Measurements from ENCODE around the gene PUS1. TPM values are rescaled to one million over a fixed set of nuclear protein-coding genes. Genes with fewer than 3 reads are reported as not detected.
"Not testable (repeated sequence)": the region's sequence is repeated elsewhere in the genome, so short reads cannot be mapped to it uniquely, and the experiment has no call there.

Gene PUS1
- total and polyA plus RNA-seq, 2 of the 8 experiments (the other 6 are each of a cell fraction or from before 2014, with no cell fraction given) = 48.1 to 81.2 TPM

DNA sequence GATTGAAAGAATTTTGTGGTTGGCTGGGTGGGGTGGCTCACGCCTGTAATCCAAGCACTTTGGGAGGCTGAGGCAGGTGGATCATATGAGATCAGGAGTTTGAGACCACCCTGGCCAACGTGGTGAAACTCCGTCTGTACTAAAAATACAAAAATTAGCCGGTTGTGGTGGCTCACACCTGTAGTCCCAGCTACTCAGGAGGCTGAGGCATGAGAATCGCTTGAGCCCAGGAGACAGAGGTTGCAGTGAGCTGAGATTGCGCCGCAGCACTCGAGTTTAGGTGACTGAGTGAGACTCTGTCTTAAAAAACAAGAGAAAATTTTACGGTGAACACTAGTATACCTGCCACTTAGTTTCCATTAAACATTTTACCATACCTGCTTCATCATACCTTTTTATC, 24.7 kb downstream of the PUS1 start:
- not testable (repeated sequence) for H3K9ac ChIP-seq (replicated peaks in 1 of 4; ENCODE audit: extremely low read depth in 1 of 4, low read depth in 3 of 4, low read length in 3 of 4); H2AFZ ChIP-seq (ENCODE audit: low read length); H3K23ac ChIP-seq (ENCODE audit: insufficient read length); H2BK5ac ChIP-seq (ENCODE audit: low read depth, low read length); H4K5ac ChIP-seq (ENCODE audit: insufficient read length, low read depth, low read length); H3K4me2 ChIP-seq (ENCODE audit: insufficient read depth in 1 of 2, low read depth in 2 of 2, low read length in 2 of 2); H4K8ac ChIP-seq (ENCODE audit: extremely low read depth, insufficient read depth, low read length); H3K27ac ChIP-seq (ENCODE audit: low read depth, low read length); H3K14ac ChIP-seq (ENCODE audit: insufficient read length); H2BK15ac ChIP-seq (ENCODE audit: low read length); H2BK20ac ChIP-seq (ENCODE audit: low read length); H3K56ac ChIP-seq (replicated peaks; ENCODE audit: insufficient read length, low read depth, low read length); H2AK5ac ChIP-seq (ENCODE audit: low read depth, low read length); H3K36me3 ChIP-seq (ENCODE audit: control insufficient read depth in 2 of 4, insufficient read depth in 4 of 4, low read length in 3 of 4); H3K79me1 ChIP-seq (ENCODE audit: low read depth, low read length); H4K91ac ChIP-seq (replicated peaks; ENCODE audit: insufficient read length, low read length); H3K4ac ChIP-seq (replicated peaks; ENCODE audit: insufficient read length, low read depth, low read length); H3K9me3 ChIP-seq (ENCODE audit: insufficient read depth in 2 of 2, low read depth in 1 of 2, low read length in 1 of 2); H3K4me3 ChIP-seq (ENCODE audit: extremely low read depth in 1 of 4, insufficient read depth in 2 of 4, low read depth in 3 of 4, low read length in 4 of 4); DNase-seq (ENCODE audit: low read depth in 1 of 2, low spot score in 2 of 2); H3K18ac ChIP-seq (ENCODE audit: extremely low read depth, low read length); H3K27me3 ChIP-seq (replicated peaks in 1 of 4; ENCODE audit: control insufficient read depth in 3 of 4, extremely low read depth in 1 of 4, insufficient read depth in 3 of 4, low read length in 3 of 4); FAIRE-seq; H2BK12ac ChIP-seq (ENCODE audit: low read depth, low read length); H2BK120ac ChIP-seq (replicated peaks; ENCODE audit: low read depth, low read length); H3K23me2 ChIP-seq (ENCODE audit: low read depth, low read length); H3K4me1 ChIP-seq (replicated peaks in 1 of 4; ENCODE audit: control insufficient read depth in 3 of 4, insufficient read depth in 4 of 4, low read length in 3 of 4)
- POLR2A ChIA-PET (ENCODE audit: partially characterized antibody) = interaction anchor here (1.7 to 1.8 kb wide), 2 partner anchors 12 to 30 kb away, joined by 4 to 5 read pairs; no protein-coding TSS in a partner anchor
- H3K79me2 ChIP-seq (ENCODE audit: control insufficient read depth in 1 of 2, insufficient read depth in 2 of 2, low read length in 2 of 2) = peaks cover 12 to 81% of the 10 kb centered on the region in 2 experiments; a peak in 3 of 4 replicates
- WGBS, 2 experiments (ENCODE audit: extremely low coverage in 1 of 2, insufficient coverage in 1 of 2, insufficient read length in 1 of 2, insufficient replicate concordance in 2 of 2, low coverage in 1 of 2, low lambda C conversion rate in 2 of 2, missing lambda C conversion rate in 1 of 2) = 93% methylated on average over 9 of the region's 9 CpGs; no CpG with 5 or more reads in 1 of the 2 experiments
- CTCF ChIA-PET (ENCODE audit: partially characterized antibody) = interaction anchor here (1.6 kb wide), 1 partner anchor 48 kb away, joined by 7 read pairs; no protein-coding TSS in a partner anchor
- peaks cover 2 to 10% of the 10 kb centered on the region in 2 experiments for H4K20me1 ChIP-seq (replicated peaks in 1 of 2; ENCODE audit: control insufficient read depth in 1 of 2, insufficient read depth in 2 of 2, low read length in 2 of 2)

DNA sequence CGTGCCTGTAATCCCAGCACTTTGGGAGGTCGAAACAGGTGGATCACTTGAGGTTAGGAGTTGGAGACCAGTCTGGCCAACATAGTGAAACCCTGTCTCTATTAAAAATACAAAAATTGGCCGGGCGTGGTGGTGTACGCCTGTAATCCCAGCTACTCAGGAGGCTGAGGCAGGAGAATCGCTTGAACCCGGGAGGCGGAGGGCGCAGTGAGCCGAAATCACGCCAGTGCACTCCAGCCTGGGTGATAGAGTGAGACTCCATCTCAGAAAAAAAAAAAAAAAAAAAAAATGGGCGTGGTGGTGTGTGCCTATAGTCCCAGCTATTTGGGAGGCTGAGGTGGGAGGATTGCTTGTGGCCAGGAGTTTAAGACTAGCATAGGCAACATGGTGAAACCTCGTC, 25.4 kb downstream of the PUS1 start:
- H3K4me3 ChIP-seq (ENCODE audit: extremely low read depth in 1 of 4, insufficient read depth in 2 of 4, low read depth in 3 of 4, low read length in 4 of 4); H2BK12ac ChIP-seq (ENCODE audit: low read depth, low read length); H3K18ac ChIP-seq (ENCODE audit: extremely low read depth, low read length); H2BK20ac ChIP-seq (ENCODE audit: low read length); H2BK120ac ChIP-seq (replicated peaks; ENCODE audit: low read depth, low read length); H2BK5ac ChIP-seq (ENCODE audit: low read depth, low read length); H3K4ac ChIP-seq (replicated peaks; ENCODE audit: insufficient read length, low read depth, low read length); H4K5ac ChIP-seq (ENCODE audit: insufficient read length, low read depth, low read length); H4K8ac ChIP-seq (ENCODE audit: extremely low read depth, insufficient read depth, low read length); H3K27me3 ChIP-seq (replicated peaks in 1 of 4; ENCODE audit: control insufficient read depth in 3 of 4, extremely low read depth in 1 of 4, insufficient read depth in 3 of 4, low read length in 3 of 4); H3K9me3 ChIP-seq (ENCODE audit: insufficient read depth in 2 of 2, low read depth in 1 of 2, low read length in 1 of 2); H3K14ac ChIP-seq (ENCODE audit: insufficient read length); H3K27ac ChIP-seq (ENCODE audit: low read depth, low read length); H2BK15ac ChIP-seq (ENCODE audit: low read length); H4K91ac ChIP-seq (replicated peaks; ENCODE audit: insufficient read length, low read length); H3K9ac ChIP-seq (replicated peaks in 1 of 4; ENCODE audit: extremely low read depth in 1 of 4, low read depth in 3 of 4, low read length in 3 of 4); FAIRE-seq; H3K56ac ChIP-seq (replicated peaks; ENCODE audit: insufficient read length, low read depth, low read length); H3K36me3 ChIP-seq (ENCODE audit: control insufficient read depth in 2 of 4, insufficient read depth in 4 of 4, low read length in 3 of 4); H2AK5ac ChIP-seq (ENCODE audit: low read depth, low read length); H3K23me2 ChIP-seq (ENCODE audit: low read depth, low read length); H2AFZ ChIP-seq (ENCODE audit: low read length); H3K4me2 ChIP-seq (ENCODE audit: insufficient read depth in 1 of 2, low read depth in 2 of 2, low read length in 2 of 2); DNase-seq (ENCODE audit: low read depth in 1 of 2, low spot score in 2 of 2); H3K4me1 ChIP-seq (replicated peaks in 1 of 4; ENCODE audit: control insufficient read depth in 3 of 4, insufficient read depth in 4 of 4, low read length in 3 of 4); H3K23ac ChIP-seq (ENCODE audit: insufficient read length): not testable (repeated sequence)
- CTCF ChIA-PET (ENCODE audit: partially characterized antibody) = interaction anchor here (0.7 to 1.0 kb wide), 2 partner anchors 35 to 104 kb away, joined by 3 to 4 read pairs; no protein-coding TSS in a partner anchor
- 95% methylated on average over 13 of the region's 13 CpGs; no CpG with 5 or more reads in 1 of the 2 experiments for WGBS, 2 experiments (ENCODE audit: extremely low coverage in 1 of 2, insufficient coverage in 1 of 2, insufficient read length in 1 of 2, insufficient replicate concordance in 2 of 2, low coverage in 1 of 2, low lambda C conversion rate in 2 of 2, missing lambda C conversion rate in 1 of 2)
- POLR2A ChIA-PET (ENCODE audit: partially characterized antibody) = interaction anchor here (0.7 to 1.8 kb wide), 4 partner anchors 9 to 27 kb away, joined by 3 to 5 read pairs (median 4); no protein-coding TSS in a partner anchor
- Histone ChIP-seq H3K79me2 (ENCODE audit: control insufficient read depth in 1 of 2, insufficient read depth in 2 of 2, low read length in 2 of 2) (peaks cover 12 to 88% of the 10 kb centered on the region in 2 experiments; a peak in 3 of 4 replicates), H4K20me1 (replicated peaks in 1 of 2; ENCODE audit: control insufficient read depth in 1 of 2, insufficient read depth in 2 of 2, low read length in 2 of 2) (peaks cover 8 to 15% of the 10 kb centered on the region in 2 experiments), H3K79me1 (ENCODE audit: low read depth, low read length) (peaks cover 10% of the 10 kb centered on the region)
